AG04449 (cell line): Measurements from ENCODE around the gene SLC25A15.

ENCODE experiments used
- CTCF ChIA-PET: fragments of 350-600 bp; formaldehyde crosslinking; extraction: SDS; loops from one replicate; lab custom pipeline; 2021; ENCODE audit warnings: antibody characterized with exemption; lab: Yijun Ruan, JAX
- POLR2A ChIA-PET: fragments of 400-600, 350-600 bp; formaldehyde crosslinking; extraction: SDS; loops from one replicate; lab custom pipeline; 2020; ENCODE audit warnings: antibody characterized with exemption, inconsistent platforms; lab: Yijun Ruan, JAX
- DNase-seq: peaks from one replicate; pipeline ENCODE4 v3.0.0-alpha.2; 2010; ENCODE audit warnings: low read depth, low spot score
- H3K4me3 ChIP-seq: 2 replicates; pipeline ENCODE4 v1.5.1; 2011; ENCODE audit warnings: low read depth, mild to moderate bottlenecking, control low read depth, low read length
- TF ChIP-seq, protein P1 (sequence below): IDR thresholded peaks from one replicate; pipeline ENCODE4 v1.5.1; 2011; ENCODE audit warnings: mild to moderate bottlenecking, moderate library complexity, low read length, control low read depth, inconsistent platforms; ENCODE audit not compliant: insufficient read depth; ENCODE audit errors: missing control alignments

The SLC25A15 gene

DNA sequence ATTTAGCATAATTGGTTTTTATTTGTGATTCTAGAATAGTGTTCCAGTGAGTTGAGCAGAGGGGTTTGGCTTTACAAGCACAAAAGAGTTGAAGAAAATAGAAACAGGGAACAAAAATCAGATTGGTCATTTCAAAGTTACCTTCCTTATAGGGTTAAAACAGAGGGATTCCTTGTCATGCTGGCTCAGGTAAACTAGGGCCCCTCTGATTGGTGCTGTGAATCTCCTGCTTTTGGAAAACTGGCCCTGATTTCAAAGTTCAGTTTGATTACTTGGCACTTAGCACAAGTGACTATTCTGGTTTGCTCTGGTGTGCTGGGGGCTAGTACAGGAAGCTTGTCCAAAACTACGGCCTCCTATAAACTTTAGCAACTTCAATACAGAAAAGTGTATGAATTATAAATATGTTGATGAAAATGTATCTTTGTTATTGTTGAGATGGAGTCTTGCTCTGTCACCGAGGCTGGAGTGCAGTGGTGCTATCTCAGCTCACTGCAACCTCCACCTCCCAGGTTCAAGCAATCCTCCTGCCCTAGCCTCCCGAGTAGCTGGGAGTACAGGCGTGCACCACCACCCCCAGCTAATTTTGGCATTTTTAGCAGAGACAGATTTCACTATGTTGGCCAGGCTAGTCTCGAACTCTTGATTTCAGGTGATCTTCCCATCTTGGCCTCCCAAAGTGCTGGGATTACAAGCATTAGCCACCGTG, 16.5 kb upstream of the SLC25A15 start:
- TF ChIP-seq, protein P1, sequence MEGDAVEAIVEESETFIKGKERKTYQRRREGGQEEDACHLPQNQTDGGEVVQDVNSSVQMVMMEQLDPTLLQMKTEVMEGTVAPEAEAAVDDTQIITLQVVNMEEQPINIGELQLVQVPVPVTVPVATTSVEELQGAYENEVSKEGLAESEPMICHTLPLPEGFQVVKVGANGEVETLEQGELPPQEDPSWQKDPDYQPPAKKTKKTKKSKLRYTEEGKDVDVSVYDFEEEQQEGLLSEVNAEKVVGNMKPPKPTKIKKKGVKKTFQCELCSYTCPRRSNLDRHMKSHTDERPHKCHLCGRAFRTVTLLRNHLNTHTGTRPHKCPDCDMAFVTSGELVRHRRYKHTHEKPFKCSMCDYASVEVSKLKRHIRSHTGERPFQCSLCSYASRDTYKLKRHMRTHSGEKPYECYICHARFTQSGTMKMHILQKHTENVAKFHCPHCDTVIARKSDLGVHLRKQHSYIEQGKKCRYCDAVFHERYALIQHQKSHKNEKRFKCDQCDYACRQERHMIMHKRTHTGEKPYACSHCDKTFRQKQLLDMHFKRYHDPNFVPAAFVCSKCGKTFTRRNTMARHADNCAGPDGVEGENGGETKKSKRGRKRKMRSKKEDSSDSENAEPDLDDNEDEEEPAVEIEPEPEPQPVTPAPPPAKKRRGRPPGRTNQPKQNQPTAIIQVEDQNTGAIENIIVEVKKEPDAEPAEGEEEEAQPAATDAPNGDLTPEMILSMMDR: no peak

DNA sequence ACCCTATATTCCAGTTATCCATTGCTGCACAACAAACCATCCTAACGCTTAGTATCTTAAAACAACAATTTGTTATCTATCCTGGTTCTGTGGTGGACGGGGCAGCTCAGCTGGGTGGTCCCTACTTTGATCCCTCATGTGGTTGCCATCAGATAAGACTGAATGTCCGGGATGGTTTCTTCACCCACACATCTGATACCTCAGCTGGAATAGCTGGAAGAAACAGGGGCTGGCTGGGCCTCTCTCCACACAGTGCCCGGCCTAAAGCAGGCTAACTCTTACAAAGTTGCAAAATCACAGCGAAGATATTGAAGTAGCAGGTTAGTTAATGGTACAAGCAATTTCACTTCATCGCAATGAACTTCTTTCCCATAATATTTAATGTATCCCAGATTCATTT, 14.7 kb upstream of the SLC25A15 start:
- TF ChIP-seq, protein P1: no peak
- ChIA-PET CTCF (interaction anchor here (0.7 to 1.6 kb wide), 3 partner anchors 10 to 279 kb away, joined by 3 to 6 read pairs (median 3); no protein-coding TSS in a partner anchor), POLR2A (no interaction called here)
- DNase-seq: no peak
- no peak overlapping the region for H3K4me3 ChIP-seq

More for the DNA sequence above, 16.5 kb upstream of the SLC25A15 start:
- DNase-seq: no peak
- no peak overlapping the region for H3K4me3 ChIP-seq
- ChIA-PET CTCF (no interaction called here), POLR2A (interaction anchor here (1.2 kb wide), 1 partner anchor 16 kb away, joined by 3 read pairs; the partner anchor contains the start of gene SLC25A15)

DNA sequence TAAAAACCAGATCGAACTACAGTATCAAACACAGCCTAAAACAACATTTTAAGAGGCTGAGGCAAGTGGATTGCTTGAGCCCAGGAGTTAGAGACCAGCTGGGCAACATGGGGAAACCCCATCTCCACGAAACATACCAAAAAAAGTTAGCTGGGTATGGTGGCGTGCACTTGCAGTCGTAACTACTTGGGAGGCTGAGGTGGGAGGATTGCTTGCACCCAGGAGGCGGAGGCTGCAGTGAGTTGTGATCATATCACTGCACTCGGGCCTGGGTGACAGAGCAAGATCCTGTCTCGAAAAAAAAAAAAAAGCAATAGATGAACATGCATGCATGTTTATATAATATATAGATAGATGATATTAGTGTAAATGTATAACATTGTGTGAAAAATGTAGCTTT, 13.2 kb upstream of the SLC25A15 start:
- CTCF ChIA-PET: interaction anchor here (0.6 to 4.1 kb wide), 9 partner anchors 10 to 1093 kb away, joined by 3 to 25 read pairs (median 3); partner anchors contain the start of gene SLC25A15
- DNase-seq: no peak
- TF ChIP-seq, protein P1: no peak
- no peak overlapping the region for H3K4me3 ChIP-seq
- POLR2A ChIA-PET: no interaction called here

DNA sequence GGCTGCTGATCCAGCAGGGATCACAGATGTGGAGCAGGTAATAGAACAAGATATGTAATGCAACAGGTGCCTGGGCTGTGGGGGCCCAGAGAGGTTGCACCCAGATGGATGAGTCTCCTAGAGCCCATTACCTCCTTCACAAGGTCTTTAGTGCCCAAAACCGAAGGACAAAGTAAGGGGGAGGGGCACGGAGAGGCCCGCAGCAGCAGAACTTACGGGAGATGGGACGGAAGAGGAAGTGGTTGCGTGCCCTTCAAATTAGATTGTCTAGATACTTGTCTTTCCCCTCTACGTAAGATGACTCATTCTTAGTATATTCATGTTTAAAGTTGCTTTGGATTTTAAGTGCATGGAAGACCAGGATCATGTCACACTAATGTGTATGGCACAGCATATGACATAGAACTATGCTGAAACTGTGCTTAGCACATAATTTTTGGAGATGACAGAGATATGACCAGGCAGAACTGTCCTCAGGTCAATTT, 12.7 kb upstream of the SLC25A15 start:
- no peak for DNase-seq
- CTCF ChIA-PET: interaction anchor here (0.8 to 4.1 kb wide), 17 partner anchors 8 to 1095 kb away, joined by 3 to 25 read pairs (median 5); partner anchors contain the start of gene SLC25A15
- TF ChIP-seq, protein P1: no peak
- no peak overlapping the region for H3K4me3 ChIP-seq
- POLR2A ChIA-PET: no interaction called here

DNA sequence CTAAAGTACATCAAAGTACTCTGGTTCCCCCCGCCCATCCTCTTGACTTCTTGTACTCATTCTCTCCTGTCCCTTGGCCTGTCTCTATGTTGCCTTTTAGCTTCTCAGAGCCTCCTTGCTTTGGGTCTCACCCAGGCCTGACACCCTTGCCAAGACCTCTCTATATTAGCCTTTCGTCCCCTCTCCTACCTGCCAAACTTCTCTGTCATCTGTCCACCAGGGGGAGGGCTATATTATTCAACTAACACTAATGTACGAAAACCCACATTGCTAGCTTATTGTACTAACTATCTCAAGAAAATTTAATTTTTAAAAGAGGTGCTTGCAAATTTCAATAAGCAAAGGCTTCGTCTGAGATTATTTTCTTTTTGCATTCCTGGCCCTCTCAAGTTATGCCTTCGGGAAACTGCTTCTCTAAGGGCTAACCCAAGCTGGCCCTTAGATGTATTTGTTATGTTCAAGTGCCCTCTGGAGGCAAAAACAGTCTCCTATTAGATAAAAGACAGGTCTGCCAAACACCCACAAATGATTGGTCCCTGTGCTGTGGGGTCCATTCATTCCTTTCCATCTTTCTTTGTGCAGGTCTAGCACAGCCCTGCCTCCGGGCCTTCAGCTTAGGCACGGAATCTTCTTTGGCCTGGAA, 12.1 kb upstream of the SLC25A15 start:
- TF ChIP-seq, protein P1: peak; percentile 33
- H3K4me3 ChIP-seq: no peak overlapping the region
- no peak for DNase-seq
- CTCF ChIA-PET: interaction anchor here (0.9 to 4.1 kb wide), 19 partner anchors 9 to 1161 kb away, joined by 3 to 25 read pairs (median 5); partner anchors contain the start of gene SLC25A15
- POLR2A ChIA-PET: no interaction called here

DNA sequence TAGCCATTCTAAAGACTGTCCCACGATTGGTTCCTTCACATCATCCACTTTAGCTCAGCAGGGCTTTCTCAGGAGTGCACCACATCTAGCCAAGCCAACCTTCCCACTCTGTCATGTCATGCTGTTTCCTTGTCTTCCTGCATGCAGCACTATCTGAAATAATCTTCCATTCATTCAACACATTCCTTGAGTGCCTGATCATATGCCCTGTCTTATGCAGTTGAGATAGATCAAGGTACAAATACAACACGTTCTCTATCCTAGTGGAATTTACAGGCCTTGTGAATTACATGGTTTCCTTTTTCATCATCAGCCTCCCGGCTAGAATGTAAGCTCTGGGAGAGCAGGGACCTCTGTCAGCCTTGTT, 11.6 kb upstream of the SLC25A15 start:
- CTCF ChIA-PET: interaction anchor here (0.9 to 4.1 kb wide), 20 partner anchors 9 to 1162 kb away, joined by 3 to 25 read pairs (median 5); partner anchors contain the start of gene SLC25A15
- POLR2A ChIA-PET: no interaction called here
- TF ChIP-seq, protein P1: no peak
- no peak for DNase-seq
- no peak overlapping the region for H3K4me3 ChIP-seq
